ENCODE results near the gene BCL7B. TPM values are rescaled to one million over a fixed set of nuclear protein-coding genes. Genes with fewer than 3 reads are reported as not detected.
A peak's percentile ranks its signal among the peaks of the same experiment; 100 is the strongest.

The BCL7B gene
- total and polyA plus RNA-seq, 2 of the 4 experiments (the other 2 are of a cell fraction), result 7.2 to 51.3 TPM

GRCh38 chr7:73585196-73585595, 27.7 kb upstream of the BCL7B start:
- in situ Hi-C loops (cut with MboI; ENCODE audit: low sequenced_read_pairs) (no loop called here), dilution Hi-C loops (cut with HindIII; ENCODE audit: low sequenced_read_pairs, unreplicated experiment) (no loop called here), intact Hi-C loops (cut with micrococcal nuclease) (no loop called here)
- H2AK9ac ChIP-seq (replicated peaks; ENCODE audit: low read depth, low read length, poor library complexity), result peak overlapping the region; percentile 44
- no peak overlapping the region for H2BK5ac ChIP-seq (ENCODE audit: low read depth, low read length, poor library complexity, severe bottlenecking)
- H2AK5ac ChIP-seq (ENCODE audit: low read depth, low read length), result no peak overlapping the region
- no peaks in the 10 kb centered on the region for H3K9me3 ChIP-seq (ENCODE audit: control insufficient read depth, insufficient read depth, low read length)
- no peaks in the 10 kb centered on the region for H3K79me1 ChIP-seq (ENCODE audit: low read depth in 1 of 2, low read length in 2 of 2)
- H4K20me1 ChIP-seq (ENCODE audit: insufficient read depth, low read length), result no peaks in the 10 kb centered on the region
- H2BK20ac ChIP-seq (ENCODE audit: low read depth, low read length), result no peak overlapping the region
- H3K4ac ChIP-seq (ENCODE audit: low read depth, low read length), result no peak overlapping the region
- no peak overlapping the region for H3K9ac ChIP-seq (ENCODE audit: low read depth, low read length)
- H4K8ac ChIP-seq (ENCODE audit: low read depth in 2 of 2, low read length in 2 of 2), result no peak overlapping the region
- H3K9me1 ChIP-seq (ENCODE audit: insufficient read depth, low read length), result no peaks in the 10 kb centered on the region
- BruUV-seq (replicated peaks), result no TSS peak
- no peak overlapping the region for H3K4me3 ChIP-seq (ENCODE audit: insufficient read depth, low read depth, low read length)
- no peaks in the 10 kb centered on the region for H3K27me3 ChIP-seq (ENCODE audit: control insufficient read depth, insufficient read depth, low read length)
- H3K4me2 ChIP-seq (ENCODE audit: low read depth, low read length), result no peak overlapping the region
- no peak overlapping the region for H3K23ac ChIP-seq (ENCODE audit: low read depth, low read length)
- H2BK15ac ChIP-seq (ENCODE audit: low read depth, low read length), result no peak overlapping the region
- H2BK120ac ChIP-seq (ENCODE audit: low read depth, low read length), result no peak overlapping the region
- CTCF ChIA-PET, result no interaction called here
- peak overlapping the region; percentile 40 for H2AFZ ChIP-seq (replicated peaks; ENCODE audit: low read length, poor library complexity)
- ATAC-seq (ENCODE audit: low read depth) (peak; percentile 58), DNase-seq (no peak)
- no peak overlapping the region for H4K91ac ChIP-seq (ENCODE audit: insufficient read depth, low read depth, low read length)
- H3K56ac ChIP-seq (ENCODE audit: extremely low read depth, insufficient read depth, low read length), result no peak overlapping the region
- WGBS, 2 experiments (ENCODE audit: extremely low coverage in 2 of 2, insufficient read length in 1 of 2), result 68% methylated on average over 2 of the region's 2 CpGs; no CpG with 5 or more reads in 1 of the 2 experiments
- POLR2A ChIA-PET (ENCODE audit: unreplicated experiment), result no interaction called here
- no peaks in the 10 kb centered on the region for H3K36me3 ChIP-seq (ENCODE audit: control insufficient read depth, insufficient read depth, low read length)
- no peak overlapping the region for H3K27ac ChIP-seq (ENCODE audit: insufficient read depth, low read length)
- peaks cover 4% of the 10 kb centered on the region; the same call in 1 of the 2 replicates for H3K4me1 ChIP-seq (ENCODE audit: control insufficient read depth, insufficient read depth, low read length)
- no peak overlapping the region for H3K18ac ChIP-seq (ENCODE audit: low read depth, low read length)
- TF ChIP-seq RAD21 (IDR thresholded peaks at IDR 0.05; ENCODE audit: low read length) (no peak), CEBPB (IDR thresholded peaks at IDR 0.05; ENCODE audit: low read depth, low read length) (peak; percentile 66)
- no peak overlapping the region for H4K5ac ChIP-seq (ENCODE audit: low read depth, low read length)
- H3K14ac ChIP-seq (replicated peaks; ENCODE audit: low read depth, low read length), result peak overlapping the region; percentile 29; the same call in 1 of the 2 replicates
